ENCODE results near the gene LIFR. TPM values are rescaled to one million over a fixed set of nuclear protein-coding genes. Genes with fewer than 3 reads are reported as not detected.

The LIFR gene
- total and polyA plus RNA-seq, 2 donors (not counting 3 experiments of a cell fraction or from before 2014, with no cell fraction given) = 4.1 to 36.4 TPM

- CTCF ChIA-PET = interaction anchor here (1.2 to 3.7 kb wide), 2 partner anchors 9 to 94 kb away, joined by 3 to 17 read pairs; no protein-coding TSS in a partner anchor
- TF ChIP-seq, protein P1, sequence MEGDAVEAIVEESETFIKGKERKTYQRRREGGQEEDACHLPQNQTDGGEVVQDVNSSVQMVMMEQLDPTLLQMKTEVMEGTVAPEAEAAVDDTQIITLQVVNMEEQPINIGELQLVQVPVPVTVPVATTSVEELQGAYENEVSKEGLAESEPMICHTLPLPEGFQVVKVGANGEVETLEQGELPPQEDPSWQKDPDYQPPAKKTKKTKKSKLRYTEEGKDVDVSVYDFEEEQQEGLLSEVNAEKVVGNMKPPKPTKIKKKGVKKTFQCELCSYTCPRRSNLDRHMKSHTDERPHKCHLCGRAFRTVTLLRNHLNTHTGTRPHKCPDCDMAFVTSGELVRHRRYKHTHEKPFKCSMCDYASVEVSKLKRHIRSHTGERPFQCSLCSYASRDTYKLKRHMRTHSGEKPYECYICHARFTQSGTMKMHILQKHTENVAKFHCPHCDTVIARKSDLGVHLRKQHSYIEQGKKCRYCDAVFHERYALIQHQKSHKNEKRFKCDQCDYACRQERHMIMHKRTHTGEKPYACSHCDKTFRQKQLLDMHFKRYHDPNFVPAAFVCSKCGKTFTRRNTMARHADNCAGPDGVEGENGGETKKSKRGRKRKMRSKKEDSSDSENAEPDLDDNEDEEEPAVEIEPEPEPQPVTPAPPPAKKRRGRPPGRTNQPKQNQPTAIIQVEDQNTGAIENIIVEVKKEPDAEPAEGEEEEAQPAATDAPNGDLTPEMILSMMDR (IDR thresholded peaks at IDR 0.05; ENCODE audit: extremely low read depth in 1 of 2, insufficient read depth in 1 of 2, low read depth in 1 of 2, low read length in 2 of 2) = no peak
- TF ChIP-seq, protein P2, sequence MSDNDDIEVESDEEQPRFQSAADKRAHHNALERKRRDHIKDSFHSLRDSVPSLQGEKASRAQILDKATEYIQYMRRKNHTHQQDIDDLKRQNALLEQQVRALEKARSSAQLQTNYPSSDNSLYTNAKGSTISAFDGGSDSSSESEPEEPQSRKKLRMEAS (IDR thresholded peaks at IDR 0.05; ENCODE audit: insufficient read depth, insufficient read length) = no peak
- TF ChIP-seq MYC (IDR thresholded peaks at IDR 0.05; ENCODE audit: low read depth, low read length) (no peak), GATA2 (IDR thresholded peaks at IDR 0.05; ENCODE audit: insufficient read depth, insufficient read length, low read depth, low read length) (no peak), POLR2AphosphoS5 (IDR thresholded peaks at IDR 0.05; ENCODE audit: insufficient read depth, low read depth, low read length) (no peak), EZH2 (IDR thresholded peaks at IDR 0.05; ENCODE audit: borderline replicate concordance, low read depth, low read length, severe bottlenecking) (no peak), JUN (IDR thresholded peaks at IDR 0.05; ENCODE audit: borderline replicate concordance, insufficient read depth, insufficient read length, low read depth) (no peak), FOS (IDR thresholded peaks at IDR 0.05; ENCODE audit: borderline replicate concordance, insufficient read depth, low read length) (no peak), POLR2A (IDR thresholded peaks at IDR 0.05; ENCODE audit: low read depth, low read length) (no peak)
- no peak for FAIRE-seq
These were observed 20.6 kb downstream of the LIFR start for GRCh38 chr5:38535845-38536244.

More at GRCh38 chr5:38535845-38536244, 20.6 kb downstream of the LIFR start:
- Histone ChIP-seq H3K36me3 (ENCODE audit: control insufficient read depth in 2 of 2, extremely low read depth in 1 of 2, insufficient read depth in 2 of 2, low read length in 2 of 2) (no peaks in the 10 kb centered on the region), H3K4me2 (ENCODE audit: insufficient read depth, low read length) (no peak overlapping the region), H3K27me3 (ENCODE audit: control insufficient read depth in 2 of 2, insufficient read depth in 2 of 2, low read length in 2 of 2) (no peaks in the 10 kb centered on the region), H3K4me1 (ENCODE audit: control insufficient read depth, extremely low read depth, insufficient read depth, low read length) (no peaks in the 10 kb centered on the region), H3K79me2 (ENCODE audit: control insufficient read depth, insufficient read depth, low read length) (no peaks in the 10 kb centered on the region), H4K20me1 (replicated peaks; ENCODE audit: control insufficient read depth, extremely low read depth, insufficient read depth, low read length) (no peaks in the 10 kb centered on the region), H2AFZ (ENCODE audit: low read depth, low read length) (no peak overlapping the region), H3K4me3 (replicated peaks in 1 of 3; ENCODE audit: insufficient read depth in 1 of 3, low read depth in 1 of 3, low read length in 3 of 3) (no peak overlapping the region), H3K9ac (replicated peaks; ENCODE audit: extremely low read depth, insufficient read depth, low read length) (no peak overlapping the region), H3K9me3 (replicated peaks; ENCODE audit: control insufficient read depth, insufficient read depth, low read length) (no peaks in the 10 kb centered on the region), H3K27ac (ENCODE audit: insufficient read depth, low read depth, low read length) (no peak overlapping the region), H3K9me1 (replicated peaks; ENCODE audit: control insufficient read depth, extremely low read depth, insufficient read depth, low read length) (no peaks in the 10 kb centered on the region)
- dilution Hi-C loops (cut with MboI; ENCODE audit: extremely low pct_ligation_motif_present, low sequenced_read_pairs) = no loop called here
- no TSS peak for BruUV-seq (replicated peaks)
- intact Hi-C loops (cut with micrococcal nuclease) = no loop called here
- DNase-seq (ENCODE audit: low read depth, low spot score) = no peak
- POLR2A ChIA-PET = no interaction called here
